Measurements from ENCODE around the gene FTO.

FTO gene

GRCh38 chr16:54143934-54144571 is 440.1 kb downstream of the FTO start:
- no peak for DNase-seq (ENCODE audit: low read depth in 4 of 4, low spot score in 1 of 4)

GRCh38 chr16:54144572-54144947 is 440.6 kb downstream of the FTO start:
- no peak for DNase-seq (ENCODE audit: low read depth in 4 of 4, low spot score in 1 of 4)

GRCh38 chr16:54145881-54146280 is 441.9 kb downstream of the FTO start:
- DNase-seq (ENCODE audit: low read depth in 4 of 4, low spot score in 1 of 4) = no peak

- DNase-seq (ENCODE audit: low read depth in 4 of 4, low spot score in 1 of 4) = no peak
Observed at GRCh38 chr16:54148974-54149373, 445.0 kb downstream of the FTO start.

GRCh38 chr16:54150861-54151260 is 446.9 kb downstream of the FTO start:
- no peak for DNase-seq (ENCODE audit: low read depth in 4 of 4, low spot score in 1 of 4)

- no peak for DNase-seq (ENCODE audit: low read depth in 4 of 4, low spot score in 1 of 4)
Observed at GRCh38 chr16:54152362-54153239, 448.6 kb downstream of the FTO start.

- DNase-seq (ENCODE audit: low read depth in 4 of 4, low spot score in 1 of 4) = no peak
Observed at GRCh38 chr16:54153240-54153934, 449.4 kb downstream of the FTO start.

- DNase-seq (ENCODE audit: low read depth in 4 of 4, low spot score in 1 of 4) = no peak
Observed at GRCh38 chr16:54156349-54156748, 452.4 kb downstream of the FTO start.

- no peak for DNase-seq (ENCODE audit: low read depth in 4 of 4, low spot score in 1 of 4)
Observed at GRCh38 chr16:54158986-54159385, 455.0 kb downstream of the FTO start.

GRCh38 chr16:54159490-54160080 is 455.6 kb downstream of the FTO start:
- no peak for DNase-seq (ENCODE audit: low read depth in 4 of 4, low spot score in 1 of 4)

GRCh38 chr16:54160252-54160860 is 456.4 kb downstream of the FTO start:
- DNase-seq (ENCODE audit: low read depth in 4 of 4, low spot score in 1 of 4) = no peak

GRCh38 chr16:54160939-54161897 is 457.3 kb downstream of the FTO start:
- DNase-seq (ENCODE audit: low read depth in 4 of 4, low spot score in 1 of 4) = no peak

- no peak for DNase-seq (ENCODE audit: low read depth in 4 of 4, low spot score in 1 of 4)
Observed at GRCh38 chr16:54163197-54163843, 459.4 kb downstream of the FTO start.

- DNase-seq (ENCODE audit: low read depth in 4 of 4, low spot score in 1 of 4) = no peak
Observed at GRCh38 chr16:54164789-54165173, 460.8 kb downstream of the FTO start.

- DNase-seq (ENCODE audit: low read depth in 4 of 4, low spot score in 1 of 4) = no peak
Observed at GRCh38 chr16:54165174-54165911, 461.4 kb downstream of the FTO start.

GRCh38 chr16:54165912-54166865 is 462.2 kb downstream of the FTO start:
- no peak for DNase-seq (ENCODE audit: low read depth in 4 of 4, low spot score in 1 of 4)

GRCh38 chr16:54169112-54169511 is 465.2 kb downstream of the FTO start:
- DNase-seq (ENCODE audit: low read depth in 4 of 4, low spot score in 1 of 4) = no peak

Data from stimulated activated CD4-positive, alpha-beta T cell treated with anti-CD3 and anti-CD28 coated beads, Interleukin-1b, Interleukin-23, amount 100 ng/mL, for 24 hours (primary cell).